GOT3 (cell line): ENCODE results near the gene OR11H12.
"Not testable (repeated sequence)": the region's sequence is repeated elsewhere in the genome, so short reads cannot be mapped to it uniquely, and the experiment has no call there.

Source experiments
- DNase-seq: peaks from one replicate; lab custom pipeline; 2025; ENCODE audit warnings: mixed read lengths; lab: John Stamatoyannopoulos, UW

The OR11H12 gene, protein sequence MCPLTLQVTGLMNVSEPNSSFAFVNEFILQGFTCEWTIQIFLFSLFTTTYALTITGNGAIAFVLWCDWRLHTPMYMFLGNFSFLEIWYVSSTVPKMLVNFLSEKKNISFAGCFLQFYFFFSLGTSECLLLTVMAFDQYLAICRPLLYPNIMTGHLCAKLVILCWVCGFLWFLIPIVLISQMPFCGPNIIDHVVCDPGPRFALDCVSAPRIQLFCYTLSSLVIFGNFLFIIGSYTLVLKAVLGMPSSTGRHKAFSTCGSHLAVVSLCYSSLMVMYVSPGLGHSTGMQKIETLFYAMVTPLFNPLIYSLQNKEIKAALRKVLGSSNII

DNA sequence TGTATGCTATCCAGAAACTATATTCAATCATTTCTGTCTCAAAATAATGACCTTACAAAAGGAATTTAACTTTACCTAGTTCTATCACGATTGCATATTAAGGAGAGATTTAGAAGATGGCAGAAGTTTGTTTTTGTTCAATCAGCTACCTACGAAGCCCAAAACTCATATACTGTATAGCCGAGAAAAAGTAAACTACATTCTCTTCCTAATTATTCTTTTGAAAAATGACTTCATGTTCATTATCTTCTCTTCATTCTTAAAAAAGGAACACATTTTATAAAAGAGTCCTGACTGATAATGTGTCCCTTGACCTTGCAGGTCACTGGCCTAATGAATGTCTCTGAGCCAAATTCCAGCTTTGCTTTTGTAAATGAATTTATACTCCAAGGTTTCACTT is at the start of gene OR11H12:
Gene OR11H12, plus strand, starts transcription at position 301 of the 400 bp plus-strand sequence. Its CDS starts 0 bp downstream, at position 301.
- not testable (repeated sequence) for DNase-seq

- DNase-seq, result not testable (repeated sequence)
Observed at GRCh38 chr14:18582908-18583307, 18.0 kb upstream of the OR11H12 start.

- DNase-seq, result not testable (repeated sequence)
Observed at GRCh38 chr14:18626610-18627213, 25.8 kb downstream of the OR11H12 start.

GRCh38 chr14:18636066-18636465 is 35.1 kb downstream of the OR11H12 start:
- DNase-seq, result not testable (repeated sequence)

DNA sequence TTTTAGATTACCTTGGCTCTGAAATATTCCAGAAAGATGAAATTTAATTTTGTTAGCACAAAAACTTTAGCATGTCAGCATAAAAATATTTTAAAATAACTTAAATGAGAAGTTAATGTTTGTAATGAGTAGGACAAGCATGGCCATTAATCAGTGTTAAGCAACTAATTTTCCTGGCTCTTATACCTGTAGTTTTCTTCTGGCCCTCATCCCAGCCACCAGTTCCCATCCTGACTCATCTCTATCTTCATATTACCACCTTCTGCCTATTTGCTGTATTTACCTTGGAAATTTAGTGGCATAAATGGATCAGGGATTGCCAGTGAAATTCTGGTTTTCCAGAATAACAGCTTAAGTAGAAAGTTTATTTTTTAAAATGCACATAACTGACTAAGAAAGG is 37.1 kb downstream of the OR11H12 start:
- DNase-seq, result not testable (repeated sequence)

DNA sequence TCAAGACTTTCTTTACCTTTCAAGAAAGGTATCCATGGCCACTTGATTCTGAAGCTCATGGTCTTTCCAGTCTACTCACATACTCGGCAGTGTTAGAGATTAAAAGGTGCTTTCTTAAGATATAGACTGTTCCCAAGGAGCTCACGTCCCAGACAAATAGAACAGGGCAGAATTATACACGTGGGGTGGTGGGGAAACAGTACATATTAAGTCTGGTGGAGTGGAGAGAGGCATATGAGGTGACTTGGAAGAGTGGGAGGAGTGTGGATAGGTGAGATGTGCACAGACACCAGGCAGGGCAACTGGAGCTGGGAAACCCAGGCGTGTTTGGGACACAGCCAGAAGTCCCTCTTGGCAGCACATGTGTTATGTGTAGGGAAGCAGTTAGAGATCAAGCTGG is 37.9 kb downstream of the OR11H12 start:
- not testable (repeated sequence) for DNase-seq

DNA sequence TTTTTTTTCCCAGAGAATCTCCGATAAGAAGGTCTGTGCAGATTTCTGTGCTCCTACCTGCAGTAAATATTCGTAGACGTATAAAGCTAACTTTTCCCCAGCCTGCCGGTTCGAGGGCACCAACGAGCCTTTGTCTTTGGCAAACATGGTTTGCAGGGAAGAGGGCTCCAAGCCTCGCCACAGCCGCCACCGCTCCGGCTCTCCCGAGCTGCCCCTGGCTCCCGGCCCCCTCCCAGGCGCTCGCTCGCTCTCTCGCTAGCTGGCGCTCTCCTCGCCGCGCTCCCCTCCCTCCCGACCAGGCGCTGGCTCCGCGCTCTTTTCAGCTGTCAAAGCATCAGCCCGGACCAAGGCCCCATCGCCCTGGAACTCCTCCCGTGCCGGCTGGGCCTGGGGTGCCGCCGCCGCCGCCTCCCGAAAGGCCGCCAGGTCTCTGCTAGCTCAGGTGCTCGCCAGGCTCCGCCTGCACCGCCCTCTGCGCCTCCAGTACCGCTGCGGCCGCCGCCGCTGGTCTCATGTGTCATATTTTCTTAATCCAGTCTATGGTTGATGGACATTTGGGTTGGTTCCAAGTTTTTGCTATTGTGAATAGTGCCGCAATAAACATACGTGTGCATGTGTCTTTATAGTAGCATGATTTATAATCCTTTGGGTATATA is 45.3 kb downstream of the OR11H12 start:
- not testable (repeated sequence) for DNase-seq
